ENCODE results near the gene SON.
A peak's percentile ranks its signal among the peaks of the same experiment; 100 is the strongest.
"Not testable (repeated sequence)": the region's sequence is repeated elsewhere in the genome, so short reads cannot be mapped to it uniquely, and the experiment has no call there.

The SON gene, protein sequence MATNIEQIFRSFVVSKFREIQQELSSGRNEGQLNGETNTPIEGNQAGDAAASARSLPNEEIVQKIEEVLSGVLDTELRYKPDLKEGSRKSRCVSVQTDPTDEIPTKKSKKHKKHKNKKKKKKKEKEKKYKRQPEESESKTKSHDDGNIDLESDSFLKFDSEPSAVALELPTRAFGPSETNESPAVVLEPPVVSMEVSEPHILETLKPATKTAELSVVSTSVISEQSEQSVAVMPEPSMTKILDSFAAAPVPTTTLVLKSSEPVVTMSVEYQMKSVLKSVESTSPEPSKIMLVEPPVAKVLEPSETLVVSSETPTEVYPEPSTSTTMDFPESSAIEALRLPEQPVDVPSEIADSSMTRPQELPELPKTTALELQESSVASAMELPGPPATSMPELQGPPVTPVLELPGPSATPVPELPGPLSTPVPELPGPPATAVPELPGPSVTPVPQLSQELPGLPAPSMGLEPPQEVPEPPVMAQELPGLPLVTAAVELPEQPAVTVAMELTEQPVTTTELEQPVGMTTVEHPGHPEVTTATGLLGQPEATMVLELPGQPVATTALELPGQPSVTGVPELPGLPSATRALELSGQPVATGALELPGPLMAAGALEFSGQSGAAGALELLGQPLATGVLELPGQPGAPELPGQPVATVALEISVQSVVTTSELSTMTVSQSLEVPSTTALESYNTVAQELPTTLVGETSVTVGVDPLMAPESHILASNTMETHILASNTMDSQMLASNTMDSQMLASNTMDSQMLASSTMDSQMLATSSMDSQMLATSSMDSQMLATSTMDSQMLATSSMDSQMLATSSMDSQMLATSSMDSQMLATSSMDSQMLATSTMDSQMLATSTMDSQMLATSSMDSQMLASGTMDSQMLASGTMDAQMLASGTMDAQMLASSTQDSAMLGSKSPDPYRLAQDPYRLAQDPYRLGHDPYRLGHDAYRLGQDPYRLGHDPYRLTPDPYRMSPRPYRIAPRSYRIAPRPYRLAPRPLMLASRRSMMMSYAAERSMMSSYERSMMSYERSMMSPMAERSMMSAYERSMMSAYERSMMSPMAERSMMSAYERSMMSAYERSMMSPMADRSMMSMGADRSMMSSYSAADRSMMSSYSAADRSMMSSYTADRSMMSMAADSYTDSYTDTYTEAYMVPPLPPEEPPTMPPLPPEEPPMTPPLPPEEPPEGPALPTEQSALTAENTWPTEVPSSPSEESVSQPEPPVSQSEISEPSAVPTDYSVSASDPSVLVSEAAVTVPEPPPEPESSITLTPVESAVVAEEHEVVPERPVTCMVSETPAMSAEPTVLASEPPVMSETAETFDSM (N-terminal part only)

DNA sequence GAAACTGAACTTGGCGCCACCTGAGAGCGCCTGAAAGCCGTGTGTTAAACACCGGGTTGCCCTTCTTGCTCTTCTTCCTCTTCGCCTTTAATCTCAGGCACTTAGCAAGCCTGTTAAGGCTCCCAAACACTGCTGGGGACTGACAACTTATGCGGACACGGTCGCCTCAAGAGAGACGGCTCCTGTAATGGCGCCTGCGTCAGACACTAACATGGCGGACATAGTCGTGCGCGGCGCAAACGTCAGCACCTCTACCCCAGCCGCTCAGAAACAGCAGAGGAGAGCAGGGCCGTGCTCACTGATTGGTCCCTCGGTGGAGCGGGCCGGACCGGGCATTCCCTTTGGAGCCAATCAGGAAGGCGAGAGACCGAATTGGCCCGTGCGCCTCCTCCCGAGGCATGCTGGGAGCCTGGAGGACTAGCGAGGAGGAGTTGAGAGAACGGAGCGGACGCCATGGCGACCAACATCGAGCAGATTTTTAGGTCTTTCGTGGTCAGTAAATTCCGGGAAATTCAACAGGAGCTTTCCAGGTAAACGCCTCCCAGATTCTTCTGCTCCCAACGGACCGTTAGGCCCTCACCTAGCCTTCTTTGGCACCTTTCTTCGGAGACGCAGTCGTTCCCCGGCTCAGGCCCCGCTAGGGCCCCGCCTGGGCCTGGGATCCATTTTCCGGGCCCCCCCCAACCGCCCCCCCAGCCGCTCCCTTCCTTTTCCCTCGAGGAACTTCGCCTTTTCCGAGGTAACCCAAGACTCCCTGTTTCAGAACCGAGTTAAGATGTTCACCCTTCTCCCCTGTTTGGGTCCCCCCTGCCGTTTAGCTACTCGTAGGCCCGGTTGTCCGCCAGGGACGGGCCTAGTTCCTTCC is at the start of gene SON:
TSS of gene SON (plus strand) at position 399 of the 865 bp plus-strand sequence. CDS start at position 454, 55 bp downstream.
- DNase-seq, result peak; percentile 98

DNA sequence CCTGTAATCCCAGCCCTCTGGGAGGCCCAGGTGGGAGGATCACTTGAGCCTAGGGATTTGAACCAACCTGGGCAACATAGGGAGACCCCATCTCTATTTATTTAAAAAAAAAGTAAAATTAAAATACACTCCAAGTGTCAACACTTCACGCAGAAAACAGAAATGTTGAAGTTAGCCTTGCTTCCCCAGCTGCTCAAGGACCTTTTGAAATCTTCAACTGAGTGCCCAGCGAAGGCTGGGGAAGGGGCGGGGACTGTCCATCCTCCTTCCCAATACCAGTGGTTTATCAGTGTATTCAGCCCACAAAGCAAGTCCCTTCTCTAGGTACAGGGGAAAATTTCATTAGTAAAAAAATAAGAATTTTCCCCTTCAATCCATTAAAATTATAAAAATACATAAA is 49.1 kb upstream of the SON start:
- no peak for DNase-seq

GRCh38 chr21:33495743-33496142 is 47.1 kb upstream of the SON start:
- no peak for DNase-seq

- no peak for DNase-seq
Observed at GRCh38 chr21:33496345-33496744, 46.5 kb upstream of the SON start.

GRCh38 chr21:33505833-33506232 is 37.0 kb upstream of the SON start:
- DNase-seq, result no peak

- DNase-seq, result not testable (repeated sequence)
Observed at GRCh38 chr21:33507003-33507402, 35.8 kb upstream of the SON start.

GRCh38 chr21:33510826-33511225 is 32.0 kb upstream of the SON start:
- no peak for DNase-seq

DNA sequence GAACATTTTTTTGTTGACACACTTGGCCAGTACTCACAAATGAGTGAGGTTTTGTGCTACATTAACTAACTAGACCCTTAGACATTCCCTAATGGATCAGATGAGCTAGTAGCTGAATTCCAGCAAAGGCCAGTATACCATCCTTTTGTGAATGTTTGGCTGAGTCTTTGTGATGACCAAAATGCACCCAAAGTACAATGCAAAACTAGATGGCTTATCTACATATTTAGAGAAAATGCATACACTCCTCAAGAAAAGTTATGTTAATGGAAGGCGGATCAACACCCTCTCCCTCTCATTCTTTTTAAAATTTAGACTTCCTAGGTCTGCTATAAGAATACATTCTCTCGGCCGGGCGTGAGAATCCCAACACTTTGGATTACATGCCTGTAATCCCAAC is 31.2 kb upstream of the SON start:
- DNase-seq, result no peak

DNA sequence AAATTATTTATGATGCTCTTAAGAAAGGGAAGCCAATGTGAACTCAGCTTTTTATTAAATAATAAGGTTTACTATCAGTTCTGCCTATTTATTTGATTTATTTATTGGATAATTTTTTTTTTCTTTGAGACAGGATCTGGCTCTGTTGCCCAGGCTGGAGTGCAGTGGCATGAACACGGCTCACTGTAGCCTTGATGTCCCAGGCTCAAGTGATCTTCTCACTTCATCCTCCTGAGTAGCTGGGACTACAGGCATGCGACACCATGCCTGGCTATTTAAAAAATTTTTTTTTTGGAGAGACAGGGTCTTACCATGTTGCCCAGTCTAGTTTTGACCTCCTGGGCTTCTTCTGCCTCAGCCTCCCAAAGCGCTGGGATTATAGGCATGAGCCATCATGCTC is 30.4 kb upstream of the SON start:
- DNase-seq, result no peak

DNA sequence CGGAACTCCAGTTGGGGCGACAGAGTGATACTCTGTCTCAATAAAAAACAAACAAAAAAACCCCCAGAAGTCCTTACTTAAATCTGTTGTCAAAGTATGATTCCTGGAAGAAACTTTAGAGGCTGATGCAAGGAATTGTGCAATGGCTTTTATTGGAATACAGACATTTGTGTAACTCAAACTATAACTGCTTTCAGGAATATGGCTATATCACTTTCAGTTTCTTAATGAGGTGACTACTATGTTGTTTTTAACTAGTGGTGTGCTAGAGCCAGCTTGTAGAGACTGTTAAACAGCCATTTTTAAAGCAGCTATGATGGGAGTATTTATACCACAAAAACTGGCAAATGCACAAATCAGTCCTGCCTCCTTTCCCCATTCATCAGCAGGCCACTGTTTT is 28.6 kb upstream of the SON start:
- DNase-seq, result no peak

GRCh38 chr21:33518899-33519298 is 23.9 kb upstream of the SON start:
- DNase-seq, result no peak

- no peak for DNase-seq
Observed at GRCh38 chr21:33522297-33522952, 20.4 kb upstream of the SON start.

- no peak for DNase-seq
Observed at GRCh38 chr21:33522953-33523349, 19.9 kb upstream of the SON start.

- no peak for DNase-seq
Observed at GRCh38 chr21:33531007-33531406, 11.8 kb upstream of the SON start.

GRCh38 chr21:33537212-33537611 is 5.6 kb upstream of the SON start:
- no peak for DNase-seq

GRCh38 chr21:33539616-33540015 is 3.2 kb upstream of the SON start:
- DNase-seq, result no peak

DNA sequence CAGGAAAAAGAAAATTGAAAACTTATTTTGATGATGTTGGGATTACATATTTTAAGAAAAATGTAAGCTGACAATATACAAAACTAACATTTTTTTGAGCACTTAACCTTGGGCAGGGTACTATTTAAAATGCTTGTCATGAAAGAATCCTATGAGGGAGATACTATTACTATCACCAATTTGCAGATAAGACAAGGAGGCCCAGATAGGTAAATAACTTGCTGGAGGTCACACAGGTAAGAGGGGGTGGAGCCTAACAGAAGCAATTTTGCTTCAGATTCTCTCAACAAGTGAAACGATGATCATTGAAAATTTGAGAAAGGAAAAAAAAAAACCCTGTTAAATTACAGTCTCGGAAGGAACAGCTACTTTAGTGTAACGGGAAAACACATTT is 2.1 kb upstream of the SON start:
- DNase-seq, result no peak

DNA sequence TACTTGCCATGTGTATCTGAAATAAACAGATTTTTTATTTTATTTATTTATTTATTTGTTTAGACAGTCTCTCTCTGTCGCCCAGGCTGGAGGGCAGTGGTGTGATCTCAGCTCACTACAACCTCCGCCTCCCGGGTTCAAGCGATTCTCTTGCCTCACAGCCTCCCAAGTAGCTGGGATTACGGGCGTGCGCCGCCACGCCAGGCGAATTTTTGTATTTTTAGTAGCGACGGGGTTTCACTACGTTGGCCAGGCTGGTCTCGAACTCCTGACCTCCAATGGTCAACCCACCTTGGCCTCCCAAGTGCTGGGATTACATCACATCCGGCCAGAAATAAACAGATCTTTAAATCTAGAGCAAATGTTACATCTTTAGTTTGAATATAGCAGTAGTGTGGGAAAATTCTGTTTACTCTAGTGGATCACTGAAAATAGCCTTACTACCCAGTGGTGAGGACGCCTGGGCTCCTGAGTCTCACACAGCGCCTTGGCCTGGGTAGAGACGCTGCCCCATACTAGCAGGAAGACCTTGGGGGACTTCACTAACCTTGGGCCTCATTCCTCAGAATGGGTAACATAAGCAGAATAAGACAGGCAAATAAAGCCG is 1.6 kb upstream of the SON start:
- peak; percentile 21 for DNase-seq

- peak; percentile 87 for DNase-seq
Observed at GRCh38 chr21:33541756-33542639, 840 bp upstream of the SON start, which contains the start of gene GART. Gene GART (minus strand): TSS chr21:33542117. CDS start chr21:33539315, 2,802 bp downstream.

All from activated naive CD4-positive, alpha-beta T cell treated with Interleukin-2 at 50 U/mL for 16 hours (primary cell).